Measurements from ENCODE around the gene CDH20. TPM values are rescaled to one million over a fixed set of nuclear protein-coding genes. Genes with fewer than 3 reads are reported as not detected.

The CDH20 gene
- total and polyA plus RNA-seq, 2 donors from 2014 or later: 0.16 to 0.30 TPM

- H3K9me3 ChIP-seq (ENCODE audit: control insufficient read depth in 2 of 3, insufficient read depth in 1 of 3, low read length in 3 of 3): no peaks in the 10 kb centered on the region
- H3K4me3 ChIP-seq (ENCODE audit: low read length in 3 of 3): no peak overlapping the region
- FAIRE-seq (no peak), DNase-seq (no peak)
- no peak overlapping the region for H3K27ac ChIP-seq (ENCODE audit: low read depth in 2 of 2, low read length in 2 of 2)
- no peak overlapping the region for H3K9ac ChIP-seq (ENCODE audit: low read length in 3 of 3)
- H3K36me3 ChIP-seq (ENCODE audit: control insufficient read depth in 2 of 3, insufficient read depth in 3 of 3, low read length in 3 of 3): no peaks in the 10 kb centered on the region
- intact Hi-C loops (cut with DNase I): no loop called here
- H3K4me1 ChIP-seq (ENCODE audit: control insufficient read depth in 2 of 3, insufficient read depth in 2 of 3, low read depth in 1 of 3, low read length in 3 of 3): no peaks in the 10 kb centered on the region
- TF ChIP-seq, protein P1, sequence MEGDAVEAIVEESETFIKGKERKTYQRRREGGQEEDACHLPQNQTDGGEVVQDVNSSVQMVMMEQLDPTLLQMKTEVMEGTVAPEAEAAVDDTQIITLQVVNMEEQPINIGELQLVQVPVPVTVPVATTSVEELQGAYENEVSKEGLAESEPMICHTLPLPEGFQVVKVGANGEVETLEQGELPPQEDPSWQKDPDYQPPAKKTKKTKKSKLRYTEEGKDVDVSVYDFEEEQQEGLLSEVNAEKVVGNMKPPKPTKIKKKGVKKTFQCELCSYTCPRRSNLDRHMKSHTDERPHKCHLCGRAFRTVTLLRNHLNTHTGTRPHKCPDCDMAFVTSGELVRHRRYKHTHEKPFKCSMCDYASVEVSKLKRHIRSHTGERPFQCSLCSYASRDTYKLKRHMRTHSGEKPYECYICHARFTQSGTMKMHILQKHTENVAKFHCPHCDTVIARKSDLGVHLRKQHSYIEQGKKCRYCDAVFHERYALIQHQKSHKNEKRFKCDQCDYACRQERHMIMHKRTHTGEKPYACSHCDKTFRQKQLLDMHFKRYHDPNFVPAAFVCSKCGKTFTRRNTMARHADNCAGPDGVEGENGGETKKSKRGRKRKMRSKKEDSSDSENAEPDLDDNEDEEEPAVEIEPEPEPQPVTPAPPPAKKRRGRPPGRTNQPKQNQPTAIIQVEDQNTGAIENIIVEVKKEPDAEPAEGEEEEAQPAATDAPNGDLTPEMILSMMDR (IDR thresholded peaks at IDR 0.05; ENCODE audit: borderline replicate concordance, extremely low read depth, insufficient read depth): no peak
- no peaks in the 10 kb centered on the region for H3K27me3 ChIP-seq (ENCODE audit: control insufficient read depth, insufficient read depth, low read length)
Measured at GRCh38 chr18:61352059-61352458, 18.8 kb downstream of the CDH20 start.

GRCh38 chr18:61352611-61353010 is 19.4 kb downstream of the CDH20 start:
- Histone ChIP-seq H3K4me3 (ENCODE audit: low read length in 3 of 3) (no peak overlapping the region), H3K9ac (ENCODE audit: low read length in 3 of 3) (no peak overlapping the region), H3K4me1 (ENCODE audit: control insufficient read depth in 2 of 3, insufficient read depth in 2 of 3, low read depth in 1 of 3, low read length in 3 of 3) (no peaks in the 10 kb centered on the region), H3K36me3 (ENCODE audit: control insufficient read depth in 2 of 3, insufficient read depth in 3 of 3, low read length in 3 of 3) (no peaks in the 10 kb centered on the region), H3K9me3 (ENCODE audit: control insufficient read depth in 2 of 3, insufficient read depth in 1 of 3, low read length in 3 of 3) (no peaks in the 10 kb centered on the region), H3K27ac (ENCODE audit: low read depth in 2 of 2, low read length in 2 of 2) (no peak overlapping the region), H3K27me3 (ENCODE audit: control insufficient read depth, insufficient read depth, low read length) (no peaks in the 10 kb centered on the region)
- TF ChIP-seq, protein P1 (IDR thresholded peaks at IDR 0.05; ENCODE audit: borderline replicate concordance, extremely low read depth, insufficient read depth): no peak
- DNase-seq (no peak), FAIRE-seq (no peak)
- intact Hi-C loops (cut with DNase I): no loop called here

DNA sequence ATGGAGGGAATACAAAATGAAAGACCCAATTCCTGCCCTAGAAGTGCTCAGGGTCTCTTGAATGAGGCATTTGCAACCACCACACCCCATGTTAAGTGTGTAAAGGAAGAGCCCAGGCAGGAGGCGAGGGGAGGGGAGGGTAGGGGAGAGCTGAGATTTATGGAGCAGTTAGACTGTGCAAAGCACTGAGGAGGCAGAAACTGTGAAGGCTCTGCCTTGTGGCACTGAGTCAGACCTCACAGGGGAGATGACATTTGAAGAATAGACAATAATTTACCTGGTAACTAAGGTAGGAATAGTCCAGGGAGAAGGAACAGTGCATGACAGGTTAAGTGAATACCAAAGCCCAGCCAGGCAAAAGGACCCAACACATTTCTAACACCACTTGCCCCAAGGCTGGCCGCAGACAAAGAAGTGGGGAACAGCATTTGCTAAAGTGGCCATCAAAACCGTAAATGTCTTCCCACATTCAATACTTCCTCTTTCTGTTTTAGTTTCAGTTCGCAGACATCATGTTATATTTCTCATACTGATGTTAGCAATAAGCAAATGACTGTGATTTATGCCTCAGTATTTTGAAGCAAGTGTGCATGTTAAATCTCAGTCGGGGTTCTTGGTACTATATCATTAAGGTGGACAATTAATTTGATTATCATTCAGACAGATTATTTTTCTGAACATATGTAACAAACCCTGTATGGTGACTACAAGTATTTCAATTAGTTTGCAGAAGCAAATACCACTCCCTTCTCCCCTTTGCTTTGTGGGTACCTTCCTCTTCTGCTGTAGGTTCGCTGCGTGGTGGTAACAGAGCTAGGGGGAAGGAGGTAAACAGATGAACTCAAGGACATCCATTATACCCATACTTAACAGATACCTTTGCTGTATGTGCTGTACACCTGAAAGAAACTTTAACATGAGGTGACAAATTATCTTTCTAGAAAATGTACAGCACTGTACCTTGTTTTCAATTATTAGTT is 27.5 kb downstream of the CDH20 start:
- intact Hi-C loops (cut with DNase I): no loop called here
- FAIRE-seq: no peak

More for the DNA sequence above, 27.5 kb downstream of the CDH20 start:
- Histone ChIP-seq H3K4me1 (ENCODE audit: control insufficient read depth in 2 of 3, insufficient read depth in 2 of 3, low read depth in 1 of 3, low read length in 3 of 3) (no peaks in the 10 kb centered on the region), H3K9ac (ENCODE audit: low read length in 3 of 3) (no peak overlapping the region), H3K4me3 (ENCODE audit: low read length in 3 of 3) (no peak overlapping the region), H3K9me3 (ENCODE audit: control insufficient read depth in 2 of 3, insufficient read depth in 1 of 3, low read length in 3 of 3) (no peaks in the 10 kb centered on the region), H3K27ac (ENCODE audit: low read depth in 2 of 2, low read length in 2 of 2) (no peak overlapping the region), H3K36me3 (ENCODE audit: control insufficient read depth in 2 of 3, insufficient read depth in 3 of 3, low read length in 3 of 3) (no peaks in the 10 kb centered on the region), H3K27me3 (ENCODE audit: control insufficient read depth, insufficient read depth, low read length) (no peaks in the 10 kb centered on the region)
- TF ChIP-seq, protein P1 (IDR thresholded peaks at IDR 0.05; ENCODE audit: borderline replicate concordance, extremely low read depth, insufficient read depth): no peak
- no peak for DNase-seq
